Chondrocyte (in vitro differentiated cells): ENCODE results near the gene TMEM151A. TPM values are rescaled to one million over a fixed set of nuclear protein-coding genes. Genes with fewer than 3 reads are reported as not detected.
A peak's percentile ranks its signal among the peaks of the same experiment; 100 is the strongest.

Experiments
- DNase-seq: peaks from one replicate; pipeline ENCODE4 v3.0.0; 2021; ENCODE audit warnings: mixed read lengths, low spot score
- H3K27ac Mint-ChIP-seq: one replicate; pipeline ENCODE4 v1.8.0; 2021; ENCODE audit warnings: mild to moderate bottlenecking, moderate library complexity, mixed read lengths; ENCODE audit not compliant: unreplicated experiment
- H3K27me3 Mint-ChIP-seq: 2 replicates; pipeline ENCODE4 v1.8.0; 2021; ENCODE audit warnings: low read depth, mixed read lengths
- H3K36me3 Mint-ChIP-seq: 2 replicates; pipeline ENCODE4 v1.8.0; 2021; ENCODE audit warnings: low read depth, mixed read lengths
- H3K4me1 Mint-ChIP-seq: 2 replicates; pipeline ENCODE4 v1.8.0; 2021; ENCODE audit warnings: low read depth, mild to moderate bottlenecking, mixed read lengths
- H3K4me3 Mint-ChIP-seq: one replicate; pipeline ENCODE4 v1.8.0; 2021; ENCODE audit warnings: mild to moderate bottlenecking, moderate library complexity, mixed read lengths; ENCODE audit not compliant: unreplicated experiment
- H3K9me3 Mint-ChIP-seq: 2 replicates; pipeline ENCODE4 v1.8.0; 2021; ENCODE audit warnings: low read depth, mixed read lengths
- CTCF ChIP-seq: fragments of 200-600 bp; sonication (generic); IDR thresholded peaks from 2 replicates; pipeline ENCODE4 v1.5.0; 2021; ENCODE audit warnings: antibody characterized with exemption, mild to moderate bottlenecking, moderate library complexity
- total RNA-seq: library from RNA; stranded (reverse); gene quantifications from 3 replicates; pipeline ENCODE4 v1.2.1, GENCODE V29; 2021

The TMEM151A gene
- total RNA-seq, 1 donor from 2014 or later: 4.7 TPM

- Mint-ChIP-seq H3K27ac (no peak overlapping the region), H3K9me3 (peaks cover 3% of the 10 kb centered on the region), H3K36me3 (peaks cover 3% of the 10 kb centered on the region), H3K27me3 (no peaks in the 10 kb centered on the region), H3K4me3 (no peak overlapping the region), H3K4me1 (peaks cover 56% of the 10 kb centered on the region)
- TF ChIP-seq CTCF: no peak
- no peak for DNase-seq
Measured at GRCh38 chr11:66323684-66324083, 32.0 kb downstream of the TMEM151A start.

- Mint-ChIP-seq H3K36me3 (peaks cover 3% of the 10 kb centered on the region), H3K27ac (peak overlapping the region; percentile 92), H3K27me3 (no peaks in the 10 kb centered on the region), H3K4me3 (no peak overlapping the region), H3K9me3 (peaks cover 3% of the 10 kb centered on the region), H3K4me1 (peaks cover 51% of the 10 kb centered on the region)
- TF ChIP-seq CTCF: no peak
- no peak for DNase-seq
Measured at GRCh38 chr11:66324664-66325063, 33.0 kb downstream of the TMEM151A start.

GRCh38 chr11:66325263-66325671 is 33.6 kb downstream of the TMEM151A start:
- Mint-ChIP-seq H3K36me3 (peaks cover under 1% of the 10 kb centered on the region), H3K27ac (peak overlapping the region; percentile 92), H3K27me3 (no peaks in the 10 kb centered on the region), H3K4me1 (peaks cover 51% of the 10 kb centered on the region), H3K4me3 (no peak overlapping the region), H3K9me3 (peaks cover 1% of the 10 kb centered on the region)
- no peak for TF ChIP-seq CTCF
- DNase-seq: no peak

GRCh38 chr11:66326261-66327111 is 34.8 kb downstream of the TMEM151A start:
- Mint-ChIP-seq H3K4me3 (no peak overlapping the region), H3K27ac (peak overlapping the region; percentile 92), H3K27me3 (no peaks in the 10 kb centered on the region), H3K4me1 (peaks cover 51% of the 10 kb centered on the region), H3K9me3 (no peaks in the 10 kb centered on the region), H3K36me3 (no peaks in the 10 kb centered on the region)
- TF ChIP-seq CTCF: no peak
- DNase-seq: no peak

GRCh38 chr11:66327171-66328030 is 35.7 kb downstream of the TMEM151A start:
- Mint-ChIP-seq H3K27me3 (no peaks in the 10 kb centered on the region), H3K36me3 (no peaks in the 10 kb centered on the region), H3K27ac (peak overlapping the region; percentile 90), H3K9me3 (no peaks in the 10 kb centered on the region), H3K4me3 (no peak overlapping the region), H3K4me1 (peaks cover 50% of the 10 kb centered on the region)
- no peak for TF ChIP-seq CTCF
- DNase-seq: no peak
